ENCODE data around the gene RAD51B.
"Not testable (repeated sequence)": the region's sequence is repeated elsewhere in the genome, so short reads cannot be mapped to it uniquely, and the experiment has no call there.

Gene RAD51B

DNA sequence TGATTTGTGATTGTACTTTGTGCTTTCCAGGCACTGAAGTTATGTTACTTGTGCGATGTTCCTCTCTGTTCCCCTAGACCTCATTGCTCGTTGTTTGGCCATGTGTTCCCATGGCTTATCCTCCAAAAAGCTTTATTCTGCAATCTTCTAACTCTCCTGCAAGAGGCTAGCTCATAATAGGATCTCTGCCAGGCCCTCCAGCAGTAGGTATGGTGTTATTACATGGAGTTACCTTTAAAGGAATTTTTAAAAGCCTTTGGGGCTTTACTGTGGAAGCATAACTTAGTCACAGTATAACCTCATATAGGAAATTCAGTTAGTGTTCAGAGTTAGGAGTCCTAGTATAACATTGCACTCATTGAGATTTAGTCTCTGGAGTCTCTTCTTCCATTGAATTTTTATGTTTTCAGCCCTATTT is 292.3 kb downstream of the RAD51B start:
- DNase-seq (ENCODE audit: low read depth in 2 of 2) = no peak

- DNase-seq (ENCODE audit: low read depth in 2 of 2) = no peak
Measured at GRCh38 chr14:68112442-68112841, 292.9 kb downstream of the RAD51B start.

- DNase-seq (ENCODE audit: low read depth in 2 of 2) = no peak
Measured at GRCh38 chr14:68113343-68113930, 293.9 kb downstream of the RAD51B start.

DNA sequence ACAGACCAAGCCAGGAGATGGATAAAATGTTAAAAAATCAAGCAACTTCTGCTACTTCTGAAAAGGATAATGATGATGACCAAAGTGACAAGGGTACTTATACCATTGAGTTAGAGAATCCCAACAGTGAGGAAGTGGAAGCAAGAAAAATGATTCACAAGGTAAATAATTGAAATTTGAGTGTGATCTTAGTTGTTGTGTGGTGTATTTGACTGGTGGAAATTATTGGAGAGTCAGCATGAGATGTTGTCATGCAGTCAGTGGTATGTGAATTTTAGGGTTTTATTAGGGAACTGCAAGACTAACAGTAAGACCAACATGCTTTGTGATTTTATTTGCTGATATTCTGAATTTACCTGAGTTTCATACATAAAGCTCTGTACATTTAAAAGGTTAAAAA is 296.4 kb downstream of the RAD51B start:
- DNase-seq (ENCODE audit: low read depth in 2 of 2) = not testable (repeated sequence)

DNA sequence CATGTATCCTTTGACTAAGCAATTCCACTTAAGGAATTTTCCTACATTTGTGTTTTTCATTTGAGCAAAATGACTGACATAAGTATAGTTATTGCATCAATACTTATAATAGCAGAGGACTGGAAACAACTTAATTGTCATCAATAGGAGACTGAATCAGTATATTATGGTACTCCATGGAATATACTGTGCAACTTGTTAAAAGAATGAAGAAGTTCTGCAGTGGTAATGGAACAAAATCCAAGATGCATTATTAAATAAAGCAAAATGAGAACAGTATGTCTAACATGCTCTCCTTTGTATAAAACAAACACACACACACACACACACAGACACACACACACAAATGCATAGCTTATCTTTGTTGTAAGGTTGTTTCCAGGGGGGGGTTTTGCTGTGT is 303.1 kb downstream of the RAD51B start:
- no peak for DNase-seq (ENCODE audit: low read depth in 2 of 2)

DNA sequence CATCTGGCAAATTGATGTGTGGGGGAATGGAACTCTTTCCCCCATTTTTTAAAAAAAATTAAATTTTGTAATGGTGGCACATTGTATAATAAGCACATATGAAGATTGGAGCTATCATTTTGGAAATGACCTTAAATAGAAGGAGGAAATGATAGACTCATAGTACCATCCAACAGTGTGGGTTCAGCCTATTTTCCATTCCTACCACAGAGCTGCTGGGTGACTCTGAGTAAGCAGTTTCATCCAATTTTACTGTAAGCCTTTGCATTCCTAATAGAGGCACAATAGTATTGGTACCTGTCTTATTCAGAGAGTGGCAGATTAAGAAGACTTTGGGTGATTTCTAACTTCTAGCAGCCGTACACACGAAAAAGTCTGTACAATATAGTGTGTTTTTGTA is 304.5 kb downstream of the RAD51B start:
- DNase-seq (ENCODE audit: low read depth in 2 of 2) = no peak

- no peak for DNase-seq (ENCODE audit: low read depth in 2 of 2)
Measured at GRCh38 chr14:68124979-68125731, 305.6 kb downstream of the RAD51B start.

DNA sequence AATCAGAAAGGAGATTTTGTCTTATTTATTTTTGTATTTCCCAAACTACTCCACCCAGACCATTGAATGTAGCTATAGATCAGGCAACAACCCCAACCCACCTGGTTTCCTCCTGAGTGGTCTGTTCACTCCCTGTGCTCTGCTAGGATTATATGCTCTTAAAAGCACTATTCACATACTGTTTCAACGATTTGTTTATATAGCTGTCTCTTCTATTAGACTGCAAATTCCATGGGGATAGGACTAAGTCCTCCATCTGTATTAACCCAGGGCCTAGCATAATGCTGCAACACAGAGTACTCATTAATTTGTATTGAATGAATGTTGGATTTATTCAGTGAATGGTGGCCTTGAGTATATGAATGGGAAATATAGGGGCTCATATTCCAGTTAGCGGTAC is 307.6 kb downstream of the RAD51B start:
- no peak for DNase-seq (ENCODE audit: low read depth in 2 of 2)

- no peak for DNase-seq (ENCODE audit: low read depth in 2 of 2)
Measured at GRCh38 chr14:68131907-68132306, 312.3 kb downstream of the RAD51B start.

GRCh38 chr14:68132563-68133121 is 313.1 kb downstream of the RAD51B start:
- no peak for DNase-seq (ENCODE audit: low read depth in 2 of 2)

DNA sequence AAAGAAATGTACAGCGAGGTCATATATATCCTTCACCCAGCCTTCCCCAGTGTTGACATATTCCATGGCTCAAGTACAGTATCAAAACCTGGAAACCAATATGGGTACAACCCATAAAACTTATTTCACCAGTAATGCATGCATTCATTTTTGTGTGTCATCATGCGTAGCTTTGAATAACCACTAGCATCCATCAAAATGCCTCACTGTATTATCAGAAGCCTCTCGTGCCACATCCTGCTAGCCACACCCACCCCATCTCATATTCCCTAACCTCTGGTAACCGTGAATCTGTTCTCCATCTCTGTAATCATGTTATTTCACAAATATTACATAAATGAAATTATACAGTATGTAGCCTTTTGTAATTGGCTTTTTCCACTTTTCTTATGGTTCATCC is 314.3 kb downstream of the RAD51B start:
- DNase-seq (ENCODE audit: low read depth in 2 of 2) = no peak

GRCh38 chr14:68135028-68135427 is 315.4 kb downstream of the RAD51B start:
- DNase-seq (ENCODE audit: low read depth in 2 of 2) = no peak

DNA sequence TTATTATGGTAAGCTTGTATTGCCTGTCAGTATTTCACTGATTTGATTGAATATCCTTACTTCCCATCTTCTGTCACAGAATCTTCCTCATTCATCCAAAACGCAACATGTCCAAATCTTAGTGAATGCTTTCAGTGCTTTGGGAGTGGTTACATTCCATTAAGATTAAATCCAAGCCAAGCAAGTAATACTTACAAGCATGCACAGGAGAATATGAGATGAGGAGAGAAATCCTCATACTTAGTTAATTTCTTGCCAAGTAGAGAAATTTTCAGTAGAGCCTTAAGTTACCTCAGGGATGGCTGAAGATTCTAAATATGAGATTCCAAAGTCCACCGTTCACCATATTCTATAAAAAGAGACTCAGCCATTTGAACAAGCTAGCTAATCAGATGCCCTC is 316.0 kb downstream of the RAD51B start:
- no peak for DNase-seq (ENCODE audit: low read depth in 2 of 2)

DNA sequence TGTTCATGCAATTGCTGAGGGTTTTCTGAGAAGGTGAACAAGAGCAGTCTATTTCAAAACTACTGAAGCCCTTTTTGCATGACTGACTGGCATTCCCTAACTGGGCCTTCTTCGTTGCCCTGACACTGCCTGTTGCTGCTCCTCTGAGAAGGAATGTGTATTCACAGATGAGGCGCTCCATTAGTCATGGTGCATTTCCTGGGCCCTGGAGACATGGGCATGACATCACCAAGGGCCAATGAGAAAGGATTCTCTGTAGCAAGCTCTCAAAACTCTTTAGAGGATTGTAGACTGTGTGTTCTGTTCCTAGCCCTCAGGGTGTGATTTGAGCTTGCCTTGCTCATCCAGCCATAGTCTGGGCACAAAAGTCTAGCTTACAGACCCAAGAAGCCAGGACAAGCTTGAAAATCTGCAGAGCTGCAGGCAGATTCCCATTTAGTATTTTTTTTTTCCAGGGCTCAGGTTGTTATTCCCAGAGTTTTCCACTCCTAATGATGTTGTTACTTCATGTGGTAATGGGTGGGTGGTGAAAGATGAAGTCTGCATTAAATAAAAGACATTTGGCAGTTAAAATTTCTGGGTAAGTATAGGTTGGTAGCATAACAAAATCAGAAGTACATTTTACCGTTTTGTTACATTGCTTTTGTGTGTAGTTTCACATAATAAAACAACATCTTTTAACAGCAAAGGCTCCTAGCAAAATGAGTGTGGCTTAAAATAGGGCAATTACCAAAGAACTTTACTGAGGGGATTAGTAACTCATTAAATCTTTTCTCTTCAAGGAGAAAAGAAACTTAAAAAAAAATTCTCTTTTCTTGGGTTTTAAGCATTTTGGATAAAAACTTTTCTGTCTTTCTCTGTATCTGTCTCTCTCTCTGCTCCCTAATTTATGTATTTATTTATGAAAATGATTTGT is 318.4 kb downstream of the RAD51B start:
- no peak for DNase-seq (ENCODE audit: low read depth in 2 of 2)

DNA sequence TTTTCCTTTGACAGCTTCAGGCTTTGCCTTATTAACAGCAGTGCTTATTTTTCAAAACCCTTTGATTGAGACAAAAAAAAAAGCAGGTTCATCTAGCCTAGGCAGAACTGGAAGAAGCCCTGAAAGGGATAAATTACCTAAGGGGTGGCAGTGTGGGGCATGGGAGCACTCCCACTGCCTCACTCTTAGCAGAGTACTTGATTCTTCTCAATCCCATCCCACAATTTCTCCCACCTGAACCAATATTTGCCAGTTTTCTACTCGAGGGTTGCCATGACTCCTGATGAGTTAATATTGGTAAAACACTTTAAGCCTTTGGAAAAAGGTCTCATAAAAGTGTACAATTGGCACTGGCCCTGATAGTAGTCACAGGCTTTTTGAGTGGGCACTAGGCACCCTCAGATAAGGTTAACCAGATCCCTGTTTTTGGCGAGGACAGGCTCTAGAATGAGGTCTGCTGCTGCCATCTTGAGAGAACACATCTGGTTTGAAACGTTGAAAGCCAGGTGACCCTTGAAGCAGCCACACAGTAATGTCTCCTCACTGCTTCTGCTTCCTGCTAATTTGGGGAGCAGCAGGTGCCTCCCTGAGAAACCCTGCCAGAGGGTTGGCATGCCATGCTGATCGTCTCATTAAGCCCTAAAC is 320.0 kb downstream of the RAD51B start:
- DNase-seq (ENCODE audit: low read depth in 2 of 2) = no peak

GRCh38 chr14:68140076-68140741 is 320.6 kb downstream of the RAD51B start:
- no peak for DNase-seq (ENCODE audit: low read depth in 2 of 2)

- no peak for DNase-seq (ENCODE audit: low read depth in 2 of 2)
Measured at GRCh38 chr14:68140806-68141205, 321.2 kb downstream of the RAD51B start.

GRCh38 chr14:68141281-68142088 is 321.9 kb downstream of the RAD51B start:
- no peak for DNase-seq (ENCODE audit: low read depth in 2 of 2)

DNA sequence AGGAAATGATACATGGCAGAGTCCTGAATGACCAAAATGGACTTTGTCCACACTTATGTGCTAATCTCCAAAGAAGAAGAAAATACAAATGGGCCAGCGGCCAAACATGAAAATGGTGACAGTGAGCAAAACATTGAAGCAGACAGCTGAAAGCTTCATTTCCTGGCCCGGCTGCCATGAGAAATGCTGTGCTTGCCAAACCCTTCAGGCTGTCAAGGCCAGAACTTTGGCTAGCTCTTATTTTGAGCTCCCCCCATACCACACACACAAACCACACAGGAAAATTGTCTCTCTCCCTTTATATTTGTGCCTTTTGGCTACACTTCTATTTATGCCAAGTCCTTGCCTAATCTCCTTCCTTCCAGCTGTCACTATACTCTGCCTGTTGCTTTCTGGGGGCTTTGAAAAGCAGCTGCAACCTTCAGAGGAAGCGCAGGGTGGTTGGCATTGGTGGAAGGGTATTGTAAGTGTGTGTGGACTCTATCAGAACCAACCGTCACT is 323.8 kb downstream of the RAD51B start:
- no peak for DNase-seq (ENCODE audit: low read depth in 2 of 2)

DNA sequence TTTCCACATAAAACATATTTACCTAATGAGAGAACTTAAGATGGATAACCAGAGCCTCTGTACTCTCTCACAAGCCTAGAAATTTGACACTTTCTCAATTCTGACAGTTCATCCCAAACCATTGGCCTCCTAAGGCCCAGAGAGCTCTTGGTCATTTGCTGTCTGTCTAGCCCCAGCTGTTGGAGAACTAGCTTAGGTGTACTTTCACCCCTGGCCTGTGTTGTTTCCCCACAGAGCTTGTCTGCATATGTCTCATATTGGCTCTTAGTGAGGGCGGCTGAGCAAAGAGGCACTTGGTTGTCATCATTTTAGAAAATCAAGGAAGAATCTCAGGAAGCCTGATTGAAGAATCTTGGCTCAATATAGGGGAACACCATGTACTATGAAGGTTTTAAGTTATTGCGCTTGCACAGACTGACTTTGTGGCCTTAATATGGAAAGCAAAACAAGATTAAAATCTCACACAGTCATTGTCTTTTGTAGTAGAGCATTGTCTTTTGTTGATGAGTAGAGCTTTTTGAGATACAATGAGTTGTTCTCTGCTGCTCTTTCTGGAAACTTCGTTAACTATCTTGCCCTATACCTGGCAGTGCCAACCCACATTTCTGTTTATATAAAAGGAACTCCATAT is 324.6 kb downstream of the RAD51B start:
- DNase-seq (ENCODE audit: low read depth in 2 of 2) = no peak
